NCI-H146 treated with DMSO at 0.1 percent for 48 hours (cell line): Measurements from ENCODE around the gene PLIN1.
A peak's percentile ranks its signal among the peaks of the same experiment; 100 is the strongest.
"Not testable (repeated sequence)": the region's sequence is repeated elsewhere in the genome, so short reads cannot be mapped to it uniquely, and the experiment has no call there.

Experiments used
- DNase-seq: peaks from one replicate; lab custom pipeline; 2025; ENCODE audit not compliant: unreplicated experiment; lab: John Stamatoyannopoulos, UW

PLIN1 gene

GRCh38 chr15:89679212-89679611, at the start of gene PLIN1:
Gene PLIN1, minus strand, starts transcription at chr15:89679367. Its CDS starts 1,878 bp downstream, at chr15:89677489.
- DNase-seq: no peak

- no peak for DNase-seq
Measured at GRCh38 chr15:89728254-89728653, 49.1 kb upstream of the PLIN1 start.

- DNase-seq: no peak
Measured at GRCh38 chr15:89725064-89725463, 45.9 kb upstream of the PLIN1 start.

GRCh38 chr15:89724621-89725020, 45.5 kb upstream of the PLIN1 start:
- DNase-seq: no peak

GRCh38 chr15:89723031-89723430, 43.9 kb upstream of the PLIN1 start:
- DNase-seq: no peak

- no peak for DNase-seq
Measured at GRCh38 chr15:89714775-89715174, 35.6 kb upstream of the PLIN1 start.

- no peak for DNase-seq
Measured at GRCh38 chr15:89707577-89707976, 28.4 kb upstream of the PLIN1 start.

GRCh38 chr15:89704411-89704810, 25.2 kb upstream of the PLIN1 start:
- DNase-seq: no peak

- no peak for DNase-seq
Measured at GRCh38 chr15:89695198-89695597, 16.0 kb upstream of the PLIN1 start.

- no peak for DNase-seq
Measured at GRCh38 chr15:89693696-89694095, 14.5 kb upstream of the PLIN1 start.

GRCh38 chr15:89693091-89693490, 13.9 kb upstream of the PLIN1 start:
- DNase-seq: no peak

- peak; percentile 45 for DNase-seq
Measured at GRCh38 chr15:89690276-89691218, 11.4 kb upstream of the PLIN1 start, which contains the start of the genes PEX11A and WDR93. Gene PEX11A, minus strand, starts transcription at chr15:89690754. Its CDS starts 122 bp downstream, at chr15:89690632. Gene WDR93, plus strand, starts transcription at chr15:89690811. Its CDS starts 10,936 bp downstream, at chr15:89701747.

GRCh38 chr15:89689930-89690275, 10.7 kb upstream of the PLIN1 start:
- DNase-seq: not testable (repeated sequence)

- DNase-seq: no peak
Measured at GRCh38 chr15:89686522-89686921, 7.4 kb upstream of the PLIN1 start.

GRCh38 chr15:89685995-89686394, 6.8 kb upstream of the PLIN1 start:
- DNase-seq: no peak

GRCh38 chr15:89681146-89681545, 2.0 kb upstream of the PLIN1 start:
- no peak for DNase-seq

- no peak for DNase-seq
Measured at GRCh38 chr15:89680282-89680873, 1.2 kb upstream of the PLIN1 start.

GRCh38 chr15:89677381-89677780, 1.8 kb downstream of the PLIN1 start:
- no peak for DNase-seq

- DNase-seq: no peak
Measured at GRCh38 chr15:89675606-89676005, 3.6 kb downstream of the PLIN1 start.

- DNase-seq: no peak
Measured at GRCh38 chr15:89674526-89674925, 4.6 kb downstream of the PLIN1 start.

GRCh38 chr15:89673165-89673512, 6.0 kb downstream of the PLIN1 start:
- DNase-seq: no peak
